ENCODE data around the gene ZMAT3. TPM values are rescaled to one million over a fixed set of nuclear protein-coding genes. Genes with fewer than 3 reads are reported as not detected.

The ZMAT3 gene
- total and polyA plus RNA-seq, 2 of the 13 experiments (the other 11 are each of a cell fraction or from before 2014, with no cell fraction given), result 11.4 to 11.7 TPM

DNA sequence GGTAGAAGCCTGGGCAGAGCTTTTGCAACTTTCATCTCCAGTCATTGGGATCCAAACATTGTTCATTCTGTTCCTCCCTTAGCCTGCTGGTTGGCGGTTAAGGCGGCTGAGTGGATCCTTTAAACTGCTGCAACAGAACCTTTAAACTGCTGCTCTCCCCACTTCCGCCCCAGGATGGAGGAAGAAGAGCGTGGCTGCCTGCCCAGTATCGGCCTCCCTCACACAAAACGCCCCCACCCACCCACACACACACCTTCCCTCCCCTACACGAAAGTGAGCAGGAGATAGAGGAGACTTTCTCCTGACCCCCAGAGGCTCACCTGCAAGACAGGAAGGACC lies 460 bp upstream of the ZMAT3 start (continued):
- 0 out of 2 replicates have a peak, but pooled peaks have one; percentile 12 for TF ChIP-seq SAFB2 (CRISPR knock-in tag; IDR thresholded peaks at IDR 0.05; ENCODE audit: borderline replicate concordance, low read depth)
- no peak for TF ChIP-seq ZNF557 (CRISPR knock-in tag; IDR thresholded peaks at IDR 0.05)
- no peak for TF ChIP-seq PAX8 (CRISPR knock-in tag; IDR thresholded peaks at IDR 0.05; ENCODE audit: borderline replicate concordance)
- peak; percentile 17; the same call in 1 of the 2 replicates for TF ChIP-seq ARHGAP35 (CRISPR knock-in tag; IDR thresholded peaks at IDR 0.05; ENCODE audit: borderline replicate concordance)
- 0 out of 2 replicates have a peak, but pooled peaks have one; percentile 6 for TF ChIP-seq ZNF816 (CRISPR knock-in tag; IDR thresholded peaks at IDR 0.05; ENCODE audit: borderline replicate concordance)
- TF ChIP-seq CREB1 (IDR thresholded peaks at IDR 0.05), result no peak
- TF ChIP-seq CREB1 (CRISPR knock-in tag; IDR thresholded peaks at IDR 0.05), result no peak
- TF ChIP-seq SOX13 (IDR thresholded peaks at IDR 0.05), result no peak
- no peak for TF ChIP-seq SOX13 (CRISPR knock-in tag; conservative IDR thresholded peaks at IDR 0.05 in 1 of 2, IDR thresholded peaks at IDR 0.05 in 1 of 2)
- no peak for TF ChIP-seq ZNF674 (CRISPR knock-in tag; IDR thresholded peaks at IDR 0.05; ENCODE audit: low read depth)
- TF ChIP-seq ZNF44 (CRISPR knock-in tag; IDR thresholded peaks at IDR 0.05), result no peak
- TF ChIP-seq PAWR (CRISPR knock-in tag; IDR thresholded peaks at IDR 0.05; ENCODE audit: borderline replicate concordance), result no peak
- TF ChIP-seq ZNF20 (CRISPR knock-in tag; IDR thresholded peaks at IDR 0.05), result no peak
- TF ChIP-seq ZFP41 (CRISPR knock-in tag; IDR thresholded peaks at IDR 0.05; ENCODE audit: borderline replicate concordance), result no peak
- no peak for TF ChIP-seq ZNF589 (CRISPR knock-in tag; conservative IDR thresholded peaks at IDR 0.05)
- no peak for TF ChIP-seq IKZF4 (CRISPR knock-in tag; IDR thresholded peaks at IDR 0.05; ENCODE audit: borderline replicate concordance, low read depth, not compliant biosample characterization)
- peak; percentile 17; the same call in 1 of the 2 replicates for TF ChIP-seq ARNTL (CRISPR knock-in tag; IDR thresholded peaks at IDR 0.05)
- no peak for TF ChIP-seq NAIF1 (CRISPR knock-in tag; IDR thresholded peaks at IDR 0.05; ENCODE audit: borderline replicate concordance)
- TF ChIP-seq NR2F6 (IDR thresholded peaks at IDR 0.05), result no peak
- TF ChIP-seq NR2F6 (CRISPR knock-in tag; IDR thresholded peaks at IDR 0.05), result no peak
- TF ChIP-seq MAZ (IDR thresholded peaks at IDR 0.05; ENCODE audit: borderline replicate concordance, low read depth, low read length), result no peak
- no peak for TF ChIP-seq MAZ (CRISPR knock-in tag; IDR thresholded peaks at IDR 0.05; ENCODE audit: low read depth)
- no peak for TF ChIP-seq ARNT2 (CRISPR knock-in tag; IDR thresholded peaks at IDR 0.05; ENCODE audit: low read depth)
- TF ChIP-seq, protein P1, sequence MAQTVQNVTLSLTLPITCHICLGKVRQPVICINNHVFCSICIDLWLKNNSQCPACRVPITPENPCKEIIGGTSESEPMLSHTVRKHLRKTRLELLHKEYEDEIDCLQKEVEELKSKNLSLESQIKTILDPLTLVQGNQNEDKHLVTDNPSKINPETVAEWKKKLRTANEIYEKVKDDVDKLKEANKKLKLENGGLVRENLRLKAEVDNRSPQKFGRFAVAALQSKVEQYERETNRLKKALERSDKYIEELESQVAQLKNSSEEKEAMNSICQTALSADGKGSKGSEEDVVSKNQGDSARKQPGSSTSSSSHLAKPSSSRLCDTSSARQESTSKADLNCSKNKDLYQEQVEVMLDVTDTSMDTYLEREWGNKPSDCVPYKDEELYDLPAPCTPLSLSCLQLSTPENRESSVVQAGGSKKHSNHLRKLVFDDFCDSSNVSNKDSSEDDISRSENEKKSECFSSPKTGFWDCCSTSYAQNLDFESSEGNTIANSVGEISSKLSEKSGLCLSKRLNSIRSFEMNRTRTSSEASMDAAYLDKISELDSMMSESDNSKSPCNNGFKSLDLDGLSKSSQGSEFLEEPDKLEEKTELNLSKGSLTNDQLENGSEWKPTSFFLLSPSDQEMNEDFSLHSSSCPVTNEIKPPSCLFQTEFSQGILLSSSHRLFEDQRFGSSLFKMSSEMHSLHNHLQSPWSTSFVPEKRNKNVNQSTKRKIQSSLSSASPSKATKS (CRISPR knock-in tag; IDR thresholded peaks at IDR 0.05), result no peak
- no peak for TF ChIP-seq TCF7 (IDR thresholded peaks at IDR 0.05; ENCODE audit: low read depth)
- TF ChIP-seq SP2 (CRISPR knock-in tag; IDR thresholded peaks at IDR 0.05), result no peak
- no peak; the same call in 1 of the 2 replicates for TF ChIP-seq PHF20 (CRISPR knock-in tag; IDR thresholded peaks at IDR 0.05)
- no peak for TF ChIP-seq RBM22 (optimal IDR thresholded peaks at IDR 0.05; ENCODE audit: low read length)
